Memory B cell (primary cell): Measurements from ENCODE around the gene NCKIPSD.

Experiments
- ATAC-seq: fragments of 150-1000 bp; cut with Tn5 transposase; 2 replicates; pipeline ENCODE4 v1.10.0; 2021; ENCODE audit warnings: low read depth, mild to moderate bottlenecking, moderate library complexity
- DNase-seq, 2 donors: peaks; one replicate each; pipeline ENCODE4 v3.0.0; 2022; ENCODE audit warnings: low spot score in 2 of 2
- H3K27ac Mint-ChIP-seq: one replicate; pipeline ENCODE4 v1.8.0; 2022; ENCODE audit warnings: mild to moderate bottlenecking, moderate library complexity, mixed read lengths
- H3K27me3 Mint-ChIP-seq: one replicate; pipeline ENCODE4 v1.8.0; 2022; ENCODE audit warnings: mixed read lengths
- H3K36me3 Mint-ChIP-seq: one replicate; pipeline ENCODE4 v1.8.0; 2022; ENCODE audit warnings: mild to moderate bottlenecking, mixed read lengths
- H3K4me1 Mint-ChIP-seq: one replicate; pipeline ENCODE4 v1.8.0; 2022; ENCODE audit warnings: mixed read lengths
- H3K4me3 Mint-ChIP-seq: one replicate; pipeline ENCODE4 v1.8.0; 2022; ENCODE audit warnings: mild to moderate bottlenecking, moderate library complexity, mixed read lengths
- H3K9me3 Mint-ChIP-seq: one replicate; pipeline ENCODE4 v1.8.0; 2022; ENCODE audit warnings: mixed read lengths

Gene NCKIPSD

GRCh38 chr3:48678566-48679380 lies 6.9 kb downstream of the NCKIPSD start:
- ATAC-seq (no peak), DNase-seq (no peak)
- Mint-ChIP-seq H3K4me3 (no peak overlapping the region), H3K4me1 (peaks cover 18% of the 10 kb centered on the region), H3K27ac (no peak overlapping the region), H3K9me3 (no peaks in the 10 kb centered on the region), H3K27me3 (no peaks in the 10 kb centered on the region), H3K36me3 (peaks cover 23% of the 10 kb centered on the region)

- H3K4me3 Mint-ChIP-seq = no peak overlapping the region
- ATAC-seq (no peak), DNase-seq (no peak)
- no peak overlapping the region for H3K27ac Mint-ChIP-seq
- no peaks in the 10 kb centered on the region for H3K27me3 Mint-ChIP-seq
- no peaks in the 10 kb centered on the region for H3K9me3 Mint-ChIP-seq
- peaks cover 23% of the 10 kb centered on the region for H3K36me3 Mint-ChIP-seq
- H3K4me1 Mint-ChIP-seq = peaks cover 16% of the 10 kb centered on the region
These were observed 7.7 kb downstream of the NCKIPSD start for GRCh38 chr3:48678056-48678455.

- peaks cover 8% of the 10 kb centered on the region for H3K4me1 Mint-ChIP-seq
- no peaks in the 10 kb centered on the region for H3K27me3 Mint-ChIP-seq
- no peak for DNase-seq
- no peak overlapping the region for H3K27ac Mint-ChIP-seq
- no peak for ATAC-seq
- H3K4me3 Mint-ChIP-seq = no peak overlapping the region
- H3K9me3 Mint-ChIP-seq = no peaks in the 10 kb centered on the region
- H3K36me3 Mint-ChIP-seq = peaks cover 13% of the 10 kb centered on the region
These were observed 11.2 kb downstream of the NCKIPSD start for GRCh38 chr3:48674505-48674904.

- H3K27me3 Mint-ChIP-seq = no peaks in the 10 kb centered on the region
- ATAC-seq (peak; percentile 82), DNase-seq (no peak)
- peaks cover 6% of the 10 kb centered on the region for H3K4me1 Mint-ChIP-seq
- no peak overlapping the region for H3K4me3 Mint-ChIP-seq
- no peaks in the 10 kb centered on the region for H3K9me3 Mint-ChIP-seq
- no peak overlapping the region for H3K27ac Mint-ChIP-seq
- H3K36me3 Mint-ChIP-seq = peaks cover 8% of the 10 kb centered on the region
These were observed 13.2 kb downstream of the NCKIPSD start for GRCh38 chr3:48672522-48672921.

GRCh38 chr3:48664929-48665328 lies 20.8 kb downstream of the NCKIPSD start:
- no peaks in the 10 kb centered on the region for H3K9me3 Mint-ChIP-seq
- H3K36me3 Mint-ChIP-seq = no peaks in the 10 kb centered on the region
- ATAC-seq (no peak), DNase-seq (no peak)
- no peak overlapping the region for H3K4me3 Mint-ChIP-seq
- peaks cover 8% of the 10 kb centered on the region for H3K4me1 Mint-ChIP-seq
- no peak overlapping the region for H3K27ac Mint-ChIP-seq
- H3K27me3 Mint-ChIP-seq = peaks cover 6% of the 10 kb centered on the region

GRCh38 chr3:48664313-48664644 lies 21.4 kb downstream of the NCKIPSD start:
- Mint-ChIP-seq H3K27ac (no peak overlapping the region), H3K4me3 (peak overlapping the region; percentile 43), H3K4me1 (peaks cover 8% of the 10 kb centered on the region), H3K27me3 (peaks cover 6% of the 10 kb centered on the region), H3K36me3 (no peaks in the 10 kb centered on the region), H3K9me3 (no peaks in the 10 kb centered on the region)
- no peak for DNase-seq
- no peak for ATAC-seq

GRCh38 chr3:48663489-48664312 lies 22.0 kb downstream of the NCKIPSD start:
- peaks cover 6% of the 10 kb centered on the region for H3K27me3 Mint-ChIP-seq
- peak overlapping the region; percentile 90 for H3K27ac Mint-ChIP-seq
- H3K4me1 Mint-ChIP-seq = peaks cover 8% of the 10 kb centered on the region
- H3K9me3 Mint-ChIP-seq = no peaks in the 10 kb centered on the region
- peak; percentile 77 to 87 for DNase-seq
- H3K4me3 Mint-ChIP-seq = peak overlapping the region; percentile 89
- peak; percentile 85 for ATAC-seq
- no peaks in the 10 kb centered on the region for H3K36me3 Mint-ChIP-seq

GRCh38 chr3:48662753-48663488 lies 22.8 kb downstream of the NCKIPSD start, which contains the start of gene CELSR3:
Gene CELSR3, minus strand, starts transcription at chr3:48662886. Its CDS starts 252 bp downstream, at chr3:48662634.
- peak in 1 of 2 donors; percentile 49 for DNase-seq
- Mint-ChIP-seq H3K4me3 (peak within 1 kb of the TSS; percentile 89), H3K27ac (peak within 1 kb of the TSS; percentile 90), H3K27me3 (peaks cover 6% of the 10 kb centered on the region), H3K4me1 (peaks cover 8% of the 10 kb centered on the region), H3K36me3 (no peaks in the 10 kb centered on the region), H3K9me3 (no peaks in the 10 kb centered on the region)
- peak; percentile 41 for ATAC-seq

- Mint-ChIP-seq H3K4me3 (peak overlapping the region; percentile 34), H3K4me1 (peaks cover 13% of the 10 kb centered on the region), H3K27ac (peak overlapping the region; percentile 90), H3K9me3 (no peaks in the 10 kb centered on the region), H3K36me3 (no peaks in the 10 kb centered on the region), H3K27me3 (peaks cover 6% of the 10 kb centered on the region)
- no peak for DNase-seq
- no peak for ATAC-seq
These were observed 23.5 kb downstream of the NCKIPSD start for GRCh38 chr3:48662145-48662752.

GRCh38 chr3:48661501-48662144 lies 24.1 kb downstream of the NCKIPSD start:
- Mint-ChIP-seq H3K4me1 (peaks cover 13% of the 10 kb centered on the region), H3K36me3 (no peaks in the 10 kb centered on the region), H3K27ac (peak overlapping the region; percentile 28), H3K27me3 (peaks cover 6% of the 10 kb centered on the region), H3K4me3 (peak overlapping the region; percentile 34), H3K9me3 (no peaks in the 10 kb centered on the region)
- DNase-seq = peak; percentile 80 to 89
- peak; percentile 23 for ATAC-seq

GRCh38 chr3:48660800-48661400 lies 24.8 kb downstream of the NCKIPSD start:
- ATAC-seq = no peak
- Mint-ChIP-seq H3K9me3 (no peaks in the 10 kb centered on the region), H3K4me1 (peaks cover 13% of the 10 kb centered on the region), H3K36me3 (no peaks in the 10 kb centered on the region), H3K27me3 (peaks cover 6% of the 10 kb centered on the region), H3K4me3 (peak overlapping the region; percentile 41), H3K27ac (no peak overlapping the region)
- no peak for DNase-seq

- no peaks in the 10 kb centered on the region for H3K9me3 Mint-ChIP-seq
- peak overlapping the region; percentile 58 for H3K27ac Mint-ChIP-seq
- peak overlapping the region; percentile 83 for H3K4me3 Mint-ChIP-seq
- no peak for DNase-seq
- peaks cover 19% of the 10 kb centered on the region for H3K4me1 Mint-ChIP-seq
- no peaks in the 10 kb centered on the region for H3K27me3 Mint-ChIP-seq
- ATAC-seq = peak; percentile 7
- no peaks in the 10 kb centered on the region for H3K36me3 Mint-ChIP-seq
These were observed 28.9 kb downstream of the NCKIPSD start for GRCh38 chr3:48656841-48657281.
